IPS DF 6.9 (cell line): ENCODE data around the gene RBM19.

Source experiments
- DNase-seq: peaks from one replicate; pipeline ENCODE4 v3.0.0-alpha.2; 2013; ENCODE audit warnings: low read depth, low spot score
- H3K27ac ChIP-seq: one replicate; pipeline ENCODE4 v1.5.1; 2013; ENCODE audit warnings: low read length, control low read depth
- H3K27me3 ChIP-seq: 2 replicates; pipeline ENCODE4 v1.6.1; 2013; ENCODE audit warnings: mild to moderate bottlenecking, low read length; ENCODE audit not compliant: control insufficient read depth, insufficient read depth
- H3K36me3 ChIP-seq: 2 replicates; pipeline ENCODE4 v1.6.1; 2013; ENCODE audit warnings: low read length; ENCODE audit not compliant: control insufficient read depth, insufficient read depth
- H3K4me1 ChIP-seq: 2 replicates; pipeline ENCODE4 v1.6.1; 2013; ENCODE audit warnings: low read length; ENCODE audit not compliant: control insufficient read depth, insufficient read depth
- H3K4me3 ChIP-seq: 2 replicates; pipeline ENCODE4 v1.5.1; 2013; ENCODE audit warnings: mild to moderate bottlenecking, low read length
- H3K9me3 ChIP-seq: 2 replicates; pipeline ENCODE4 v1.6.1; 2013; ENCODE audit warnings: low read length, inconsistent platforms; ENCODE audit not compliant: control insufficient read depth, insufficient read depth
- WGBS: extraction: QIAGEN DNeasy Blood & Tissue Kit; methylation state at CpG from one replicate; pipeline ENCODE4 v1.1.7; 2013; ENCODE audit warnings: mixed read lengths, missing lambda C conversion rate; ENCODE audit not compliant: insufficient read length, insufficient coverage; 5-methylcytosine and 5-hydroxymethylcytosine counted together

Gene RBM19

DNA sequence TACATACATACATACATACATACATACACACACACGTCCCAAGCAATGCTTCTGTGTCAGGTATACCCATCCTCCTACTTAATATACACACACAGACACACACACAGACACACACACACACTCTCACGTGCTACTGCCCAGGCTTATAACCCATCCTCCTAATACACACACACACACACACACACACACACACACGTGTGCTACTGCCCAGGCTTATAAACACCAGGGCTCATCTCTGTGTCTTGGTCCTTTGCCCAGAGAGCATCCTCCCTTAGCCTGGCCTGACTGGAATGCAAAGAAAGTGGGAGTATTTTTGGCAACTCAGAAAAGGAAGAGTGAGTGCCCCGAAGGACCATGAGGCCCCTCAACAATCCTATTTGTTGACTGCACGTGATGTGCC lies 129.0 kb downstream of the RBM19 start:
- no peaks in the 10 kb centered on the region for H3K9me3 ChIP-seq
- no peaks in the 10 kb centered on the region for H3K27me3 ChIP-seq
- no peak overlapping the region for H3K4me3 ChIP-seq
- H3K4me1 ChIP-seq: no peaks in the 10 kb centered on the region
- no peaks in the 10 kb centered on the region for H3K36me3 ChIP-seq
- DNase-seq: no peak
- WGBS: no CpG with 5 or more reads among the region's 5 CpGs
- no peak overlapping the region for H3K27ac ChIP-seq

DNA sequence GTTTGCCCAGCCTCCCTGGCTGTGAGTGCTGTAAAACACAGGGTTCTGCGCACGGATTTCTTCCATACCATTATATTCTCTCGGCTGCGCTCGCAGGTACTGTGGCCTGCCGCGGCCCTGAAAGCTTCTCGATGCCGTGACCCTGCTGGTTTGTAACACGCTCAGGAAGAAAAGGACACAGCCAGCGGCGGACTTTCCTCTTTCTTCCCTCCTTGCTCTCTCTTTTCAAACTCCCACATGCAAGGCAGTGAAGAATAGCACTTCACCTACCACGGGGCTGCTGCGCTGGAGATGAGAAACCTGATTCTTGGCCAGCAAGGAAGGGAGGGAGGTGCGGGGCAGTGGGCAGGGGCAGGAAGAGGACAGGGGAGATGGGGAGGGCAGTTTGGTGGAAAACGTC lies 130.2 kb downstream of the RBM19 start:
- no peaks in the 10 kb centered on the region for H3K36me3 ChIP-seq
- no peaks in the 10 kb centered on the region for H3K4me1 ChIP-seq
- DNase-seq: no peak
- H3K27ac ChIP-seq: no peak overlapping the region
- no peaks in the 10 kb centered on the region for H3K27me3 ChIP-seq
- no peaks in the 10 kb centered on the region for H3K9me3 ChIP-seq
- no CpG with 5 or more reads among the region's 16 CpGs for WGBS
- H3K4me3 ChIP-seq: no peak overlapping the region

DNA sequence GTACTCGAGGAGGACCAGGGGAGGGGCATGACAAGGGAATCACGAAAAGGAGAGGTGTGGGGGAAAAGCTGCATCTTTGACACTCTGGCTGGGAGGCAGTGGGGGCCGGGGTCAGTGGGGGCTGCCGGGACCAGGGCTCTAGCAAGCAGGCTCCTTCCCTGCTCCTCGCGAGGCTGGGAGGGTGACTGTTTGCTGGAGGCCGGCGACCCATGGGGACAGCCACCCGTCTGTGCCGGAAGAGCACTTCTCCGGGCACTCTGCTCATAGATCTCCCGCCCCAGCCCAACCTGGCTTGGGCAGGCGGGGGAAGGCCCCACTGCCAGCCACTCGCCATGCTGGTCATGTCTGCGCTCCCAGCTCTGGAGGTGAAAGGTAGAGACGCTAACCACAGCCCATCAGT lies 130.7 kb downstream of the RBM19 start:
- Histone ChIP-seq H3K36me3 (no peaks in the 10 kb centered on the region), H3K9me3 (no peaks in the 10 kb centered on the region), H3K27ac (no peak overlapping the region), H3K4me3 (no peak overlapping the region), H3K27me3 (no peaks in the 10 kb centered on the region), H3K4me1 (no peaks in the 10 kb centered on the region)
- no peak for DNase-seq
- no CpG with 5 or more reads among the region's 16 CpGs for WGBS

- Histone ChIP-seq H3K4me1 (no peaks in the 10 kb centered on the region), H3K4me3 (no peak overlapping the region), H3K27me3 (no peaks in the 10 kb centered on the region), H3K9me3 (no peaks in the 10 kb centered on the region), H3K36me3 (no peaks in the 10 kb centered on the region), H3K27ac (no peak overlapping the region)
- no peak for DNase-seq
- WGBS: no CpG with 5 or more reads among the region's 3 CpGs
Measured at GRCh38 chr12:113833422-113833821, 132.7 kb downstream of the RBM19 start.

- no peak for DNase-seq
- Histone ChIP-seq H3K4me3 (no peak overlapping the region), H3K27me3 (no peaks in the 10 kb centered on the region), H3K36me3 (no peaks in the 10 kb centered on the region), H3K9me3 (no peaks in the 10 kb centered on the region), H3K27ac (no peak overlapping the region), H3K4me1 (no peaks in the 10 kb centered on the region)
- no CpG with 5 or more reads among the region's 20 CpGs for WGBS
Measured at GRCh38 chr12:113831476-113831875, 134.6 kb downstream of the RBM19 start.

GRCh38 chr12:113831016-113831415 lies 135.1 kb downstream of the RBM19 start:
- H3K27ac ChIP-seq: no peak overlapping the region

GRCh38 chr12:113829212-113829611 lies 136.9 kb downstream of the RBM19 start:
- H3K9me3 ChIP-seq: no peaks in the 10 kb centered on the region
- no peaks in the 10 kb centered on the region for H3K4me1 ChIP-seq
- no peaks in the 10 kb centered on the region for H3K36me3 ChIP-seq
- no peaks in the 10 kb centered on the region for H3K27me3 ChIP-seq
- no peak overlapping the region for H3K27ac ChIP-seq
- no peak overlapping the region for H3K4me3 ChIP-seq
- no CpG with 5 or more reads among the region's 9 CpGs for WGBS
- no peak for DNase-seq

More at GRCh38 chr12:113831016-113831415, 135.1 kb downstream of the RBM19 start:
- no peak for DNase-seq
- H3K27me3 ChIP-seq: no peaks in the 10 kb centered on the region
- H3K36me3 ChIP-seq: no peaks in the 10 kb centered on the region
- no CpG with 5 or more reads among the region's 4 CpGs for WGBS
- H3K4me3 ChIP-seq: no peak overlapping the region
- H3K9me3 ChIP-seq: no peaks in the 10 kb centered on the region
- H3K4me1 ChIP-seq: no peaks in the 10 kb centered on the region

DNA sequence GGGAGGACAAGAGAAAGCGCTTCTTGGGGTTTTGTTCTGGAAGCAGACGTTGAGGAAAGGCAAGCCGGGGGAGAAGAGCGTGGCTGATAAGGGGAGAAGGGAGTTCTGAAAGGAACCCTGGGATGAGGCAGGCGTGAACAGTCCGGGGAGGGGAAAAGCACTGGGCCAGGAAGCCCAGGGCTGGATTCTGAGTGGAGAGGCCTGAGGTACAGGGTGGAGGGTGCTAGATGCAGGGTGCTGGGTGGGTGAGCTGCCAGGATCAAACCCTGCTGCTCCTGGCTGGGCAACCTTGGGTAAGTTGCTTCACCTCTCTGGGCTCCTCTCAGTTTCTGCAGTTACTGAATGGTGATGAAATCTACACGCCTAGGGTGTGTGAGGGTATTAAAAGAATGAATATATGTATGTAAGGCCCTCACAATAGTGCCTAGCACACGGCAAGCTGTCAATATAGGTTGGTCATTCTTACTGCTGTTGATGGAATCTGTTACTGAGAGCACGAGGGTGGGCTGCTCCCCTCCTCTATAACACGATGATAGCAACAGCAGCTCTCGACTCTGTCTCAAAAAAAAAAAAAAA lies 138.5 kb downstream of the RBM19 start:
- no peaks in the 10 kb centered on the region for H3K27me3 ChIP-seq
- no peaks in the 10 kb centered on the region for H3K9me3 ChIP-seq
- no peak for DNase-seq
- no peaks in the 10 kb centered on the region for H3K4me1 ChIP-seq
- H3K36me3 ChIP-seq: no peaks in the 10 kb centered on the region
- no CpG with 5 or more reads among the region's 11 CpGs for WGBS
- H3K4me3 ChIP-seq: no peak overlapping the region
- no peak overlapping the region for H3K27ac ChIP-seq

DNA sequence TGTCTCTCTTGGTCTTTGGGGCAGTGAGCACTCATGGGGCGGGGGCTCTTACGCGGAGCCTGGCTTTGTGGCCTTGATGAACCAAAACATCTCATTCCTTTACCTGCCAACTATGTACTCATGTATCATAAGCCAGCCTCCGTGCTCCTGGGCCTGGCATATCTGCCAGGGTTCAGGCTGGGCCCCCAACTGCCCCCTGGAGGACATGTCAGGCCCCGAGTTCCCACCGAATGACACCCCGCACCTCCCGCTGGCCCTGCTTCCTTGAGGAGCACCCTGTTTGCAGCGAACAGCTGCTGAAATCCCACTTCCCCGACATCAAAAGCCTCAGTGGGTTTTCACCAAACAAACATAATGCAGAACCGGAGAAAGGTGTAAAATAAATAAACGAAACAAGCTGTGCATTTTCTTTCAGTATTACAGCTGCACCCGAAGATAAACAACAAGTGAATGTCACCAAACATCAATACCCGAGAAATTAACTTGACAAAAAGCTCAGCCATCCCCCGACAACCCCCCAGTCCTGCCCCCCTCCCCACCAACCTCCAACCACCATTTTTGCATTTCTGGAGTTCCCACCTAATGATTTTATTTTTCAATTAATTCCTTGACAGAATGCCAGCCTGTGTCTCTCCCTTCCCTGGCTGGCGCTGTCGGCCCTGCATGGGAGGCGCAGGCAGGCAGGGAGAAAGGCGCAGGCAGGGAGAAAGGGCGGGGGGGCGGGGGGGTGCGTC lies 139.2 kb downstream of the RBM19 start:
- Histone ChIP-seq H3K4me3 (no peak overlapping the region), H3K9me3 (no peaks in the 10 kb centered on the region), H3K4me1 (no peaks in the 10 kb centered on the region), H3K36me3 (no peaks in the 10 kb centered on the region), H3K27me3 (no peaks in the 10 kb centered on the region), H3K27ac (no peak overlapping the region)
- WGBS: no CpG with 5 or more reads among the region's 22 CpGs
- no peak for DNase-seq

DNA sequence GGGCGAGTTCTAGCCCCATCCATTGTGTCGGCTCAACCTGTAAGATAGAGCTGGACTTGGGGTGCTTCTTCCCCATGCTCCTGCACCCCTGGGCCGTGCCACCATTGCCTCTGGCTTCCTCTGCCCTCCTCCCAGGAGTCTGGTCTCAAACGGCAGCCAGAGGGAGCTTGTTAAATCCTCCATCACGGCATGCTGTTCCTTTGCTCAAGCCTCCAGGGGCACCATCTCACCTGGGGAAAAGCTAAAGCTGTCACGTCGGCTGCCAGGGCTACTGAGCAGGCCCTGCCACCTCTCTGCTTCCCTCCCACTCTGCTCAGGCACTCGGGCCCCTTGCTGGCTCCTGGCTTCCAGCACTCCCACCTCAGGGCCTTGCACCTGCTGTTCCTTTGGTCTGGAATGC lies 140.4 kb downstream of the RBM19 start:
- no peaks in the 10 kb centered on the region for H3K36me3 ChIP-seq
- H3K9me3 ChIP-seq: no peaks in the 10 kb centered on the region
- H3K27ac ChIP-seq: no peak overlapping the region
- no CpG with 5 or more reads among the region's 8 CpGs for WGBS
- DNase-seq: no peak
- H3K4me3 ChIP-seq: no peak overlapping the region
- H3K4me1 ChIP-seq: no peaks in the 10 kb centered on the region
- no peaks in the 10 kb centered on the region for H3K27me3 ChIP-seq

- Histone ChIP-seq H3K4me1 (no peaks in the 10 kb centered on the region), H3K27me3 (no peaks in the 10 kb centered on the region), H3K4me3 (no peak overlapping the region), H3K27ac (no peak overlapping the region), H3K36me3 (no peaks in the 10 kb centered on the region), H3K9me3 (no peaks in the 10 kb centered on the region)
- DNase-seq: no peak
- WGBS: no CpG with 5 or more reads among the region's 5 CpGs
Measured at GRCh38 chr12:113823816-113824215, 142.3 kb downstream of the RBM19 start.
